Germinal center (tissue), 1 donor: ENCODE data around the gene CCDC141.
"Not testable (repeated sequence)": the region's sequence is repeated elsewhere in the genome, so short reads cannot be mapped to it uniquely, and the experiment has no call there.

ENCODE experiments used
- DNase-seq: peaks from one replicate; pipeline ENCODE4 v3.0.0; 2012; ENCODE audit warnings: mixed read lengths, low spot score

CCDC141 gene

GRCh38 chr2:179049546-179050311, at the start of gene CCDC141:
Gene CCDC141, minus strand, starts transcription at chr2:179050137. Its CDS starts 196 bp downstream, at chr2:179049941.
- DNase-seq = peak; percentile 61

DNA sequence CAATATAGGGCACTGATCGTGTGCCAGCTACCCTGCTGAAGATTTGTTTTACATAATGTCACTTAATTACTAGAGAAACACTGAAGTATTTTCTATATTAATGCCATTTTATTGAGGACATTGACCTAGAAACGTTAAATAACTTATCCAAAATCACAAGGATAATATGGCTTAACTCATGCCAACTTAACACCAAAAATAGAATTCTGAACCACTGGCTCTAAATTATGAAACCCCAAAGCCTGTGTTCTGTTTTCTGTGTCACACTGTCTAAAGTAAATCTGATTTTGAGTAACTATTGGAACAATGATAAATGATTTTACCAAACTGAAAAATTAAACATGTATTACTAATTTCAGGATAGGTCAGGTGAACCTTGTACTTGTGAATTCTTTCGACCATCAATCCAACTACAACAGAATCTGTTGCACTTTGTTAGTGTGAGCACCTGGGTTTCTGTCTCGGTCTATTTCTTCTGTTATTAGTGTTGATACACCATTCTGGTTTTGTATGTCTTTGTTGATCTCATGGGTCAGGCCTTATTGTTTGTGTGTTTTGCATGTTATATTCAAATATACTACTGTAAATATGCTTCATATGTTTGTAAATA, 48.2 kb upstream of the CCDC141 start:
- DNase-seq = no peak

GRCh38 chr2:179097131-179097530, 47.2 kb upstream of the CCDC141 start:
- no peak for DNase-seq

DNA sequence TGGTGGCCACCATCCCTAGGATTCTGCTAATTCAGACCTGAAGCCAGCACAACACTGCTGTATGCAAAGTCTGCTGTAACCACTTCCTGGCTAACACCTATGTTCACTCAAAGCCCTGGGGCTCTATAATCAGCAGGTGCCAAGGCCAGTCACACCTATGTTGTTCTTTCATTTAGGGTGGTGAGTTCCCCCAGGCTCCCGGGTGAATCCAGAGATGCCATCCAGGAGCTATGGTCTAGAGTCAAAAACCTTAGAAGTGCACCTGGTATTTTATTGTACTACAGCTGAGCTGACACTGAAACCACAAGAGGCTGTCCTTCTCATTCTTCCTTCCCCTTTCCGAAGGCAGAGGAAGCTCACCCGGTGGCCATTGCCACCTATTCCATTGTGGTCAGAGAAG, 46.2 kb upstream of the CCDC141 start:
- peak; percentile 36 for DNase-seq

GRCh38 chr2:179092912-179093311, 43.0 kb upstream of the CCDC141 start:
- not testable (repeated sequence) for DNase-seq

DNA sequence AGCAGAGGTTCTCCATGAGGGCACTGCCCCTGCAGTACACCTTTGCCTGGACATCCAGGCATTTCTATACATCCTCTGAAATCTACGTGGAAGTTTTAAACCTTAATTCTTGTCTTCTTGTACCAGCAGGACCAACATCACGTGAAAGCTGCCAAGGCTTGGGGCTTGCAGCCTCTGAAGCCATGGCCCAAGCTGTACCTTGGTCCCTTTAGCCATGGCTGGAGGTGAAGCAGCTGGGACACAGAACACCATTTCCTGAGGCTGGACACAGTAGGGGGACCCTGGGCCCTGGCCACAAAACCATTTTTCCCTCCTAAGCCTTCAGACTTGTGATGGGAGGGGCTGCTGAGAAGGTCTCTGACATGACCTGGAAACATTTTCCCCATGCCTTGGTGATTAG, 32.8 kb upstream of the CCDC141 start:
- no peak for DNase-seq

DNA sequence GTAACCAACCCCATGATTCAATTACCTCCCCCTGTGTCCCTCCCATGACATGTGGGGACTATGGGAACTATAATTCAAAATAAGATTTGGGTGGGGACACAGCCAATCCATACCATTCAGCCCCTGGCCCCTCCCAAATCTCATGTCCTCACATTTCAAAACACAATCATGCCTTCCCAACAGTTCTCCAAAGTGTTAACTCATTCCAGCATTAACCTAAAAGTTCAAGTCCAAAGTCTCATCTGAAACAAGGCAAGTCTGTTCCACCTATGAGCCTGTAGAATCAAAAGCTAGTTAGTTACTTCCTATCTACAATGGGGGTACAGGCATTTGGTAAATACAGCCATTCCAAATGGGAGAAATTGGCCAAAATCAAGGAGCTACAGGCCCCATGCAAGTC, 32.0 kb upstream of the CCDC141 start:
- no peak for DNase-seq

DNA sequence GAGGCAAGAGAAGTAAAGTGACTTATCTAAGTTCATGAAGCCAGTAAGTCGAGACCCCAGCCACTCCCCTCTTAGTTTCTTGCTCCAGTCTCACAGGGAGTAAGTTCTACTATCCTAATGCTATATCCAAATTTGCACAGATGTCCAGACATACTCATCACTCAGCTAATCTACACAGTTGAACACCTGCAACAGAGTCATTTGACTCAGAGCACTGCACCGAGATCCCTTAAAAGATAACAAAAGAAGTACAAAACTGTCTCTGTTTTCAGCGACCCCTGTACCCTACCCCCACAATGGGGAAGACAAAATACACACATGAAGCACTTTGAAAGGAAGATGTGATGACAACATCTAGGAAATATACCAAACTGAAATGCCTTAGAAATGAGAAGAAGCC, 22.6 kb upstream of the CCDC141 start:
- DNase-seq = no peak

GRCh38 chr2:179071810-179072355, 21.9 kb upstream of the CCDC141 start:
- DNase-seq = no peak

DNA sequence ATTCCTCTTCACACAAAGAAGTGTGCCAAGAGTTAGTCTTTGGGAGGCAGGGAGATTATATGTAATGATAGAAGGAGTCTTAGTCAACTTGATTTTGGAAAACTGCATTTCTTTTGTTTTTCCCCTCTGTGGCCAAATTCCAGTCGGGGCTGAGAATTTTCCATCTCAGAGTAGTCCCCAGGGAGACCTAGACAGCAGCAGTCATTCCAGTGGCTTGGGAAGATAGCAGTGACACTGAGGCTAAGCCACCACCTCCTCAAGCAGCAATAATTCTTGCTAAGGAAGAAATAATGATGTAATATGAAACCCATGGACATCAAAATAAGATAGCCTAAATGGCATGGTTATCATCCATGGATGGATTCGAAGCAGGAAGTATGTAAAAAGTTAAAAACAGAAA, 21.0 kb upstream of the CCDC141 start:
- no peak for DNase-seq

- no peak for DNase-seq
Observed at GRCh38 chr2:179069685-179070084, 19.7 kb upstream of the CCDC141 start.

- DNase-seq = no peak
Observed at GRCh38 chr2:179068991-179069643, 19.2 kb upstream of the CCDC141 start.

DNA sequence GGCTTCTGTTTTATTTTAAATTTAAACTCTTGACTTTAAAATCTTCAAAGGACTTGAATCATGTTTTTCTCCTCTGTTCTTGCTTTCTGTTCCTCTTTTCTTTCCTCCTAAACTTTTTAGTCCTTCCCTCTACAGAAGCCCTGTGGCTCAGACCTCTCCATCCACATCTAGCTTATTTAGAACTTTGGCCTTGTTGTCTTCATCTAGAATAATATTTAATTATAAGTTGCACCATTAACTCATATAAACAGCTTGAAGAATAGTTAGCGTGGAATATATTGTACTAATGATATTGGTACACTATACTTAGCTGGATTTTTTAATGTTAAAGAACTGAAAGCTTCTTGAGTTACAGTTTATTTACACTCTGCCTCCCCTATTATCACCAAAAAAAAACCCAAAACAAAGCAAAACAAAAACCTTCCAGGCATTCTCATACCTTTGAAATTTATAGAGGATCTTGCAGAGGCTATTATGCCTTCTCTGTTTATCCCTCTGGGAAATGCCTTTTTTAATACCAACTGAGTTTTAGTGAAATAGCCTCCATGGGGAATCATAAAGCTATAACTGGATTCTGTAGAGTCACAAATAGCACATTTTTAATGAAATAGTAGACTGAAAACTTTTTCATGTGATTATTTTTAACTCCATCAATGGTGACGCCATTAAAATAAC, 9.2 kb upstream of the CCDC141 start:
- DNase-seq = peak; percentile 29

DNA sequence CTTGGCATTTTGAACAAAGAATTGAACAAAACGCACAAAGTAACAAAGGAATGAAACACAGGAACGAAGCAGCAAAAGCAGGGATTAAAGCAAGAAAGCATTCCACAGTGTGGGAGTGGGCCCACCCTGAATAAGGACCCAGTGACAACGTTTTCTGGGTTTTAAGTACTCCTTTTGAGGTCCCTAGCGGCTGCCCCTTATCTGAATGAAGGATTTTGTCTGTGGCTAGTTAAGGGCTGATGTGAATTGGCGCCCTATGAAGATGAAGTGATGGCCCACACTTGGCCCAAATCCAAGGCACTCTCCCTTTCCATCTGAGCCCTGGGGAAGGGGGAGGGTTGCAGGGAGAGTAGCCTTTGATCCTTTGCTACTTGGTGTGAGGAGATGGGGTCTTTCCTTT, 7.8 kb upstream of the CCDC141 start:
- no peak for DNase-seq

DNA sequence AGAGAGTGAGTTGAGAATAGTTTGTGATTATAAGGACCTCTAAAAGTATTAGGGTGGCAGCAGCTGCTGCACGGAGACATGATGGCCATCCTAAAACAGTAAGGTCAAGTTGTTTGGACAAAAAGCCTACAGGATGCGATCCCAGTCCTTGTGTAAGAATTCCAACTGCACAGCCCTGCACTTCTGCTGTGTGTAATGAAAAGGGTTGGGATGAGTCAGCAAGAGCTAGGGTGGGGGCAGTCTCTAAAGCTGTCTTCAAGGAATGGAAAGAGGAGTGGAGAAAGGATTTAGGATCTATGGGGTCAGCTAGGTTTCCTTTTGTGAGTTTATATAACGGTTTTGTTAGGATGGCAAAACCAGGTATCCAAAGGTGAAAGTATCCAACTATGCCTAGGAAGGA, 3.6 kb upstream of the CCDC141 start:
- DNase-seq = not testable (repeated sequence)

- DNase-seq = no peak
Observed at GRCh38 chr2:179051250-179051649, 1.3 kb upstream of the CCDC141 start.

GRCh38 chr2:179050755-179051154, 818 bp upstream of the CCDC141 start:
- DNase-seq = no peak

GRCh38 chr2:179049203-179049545, 763 bp downstream of the CCDC141 start:
- DNase-seq = no peak

GRCh38 chr2:179048099-179048498, 1.8 kb downstream of the CCDC141 start:
- no peak for DNase-seq

GRCh38 chr2:179045602-179046001, 4.3 kb downstream of the CCDC141 start:
- DNase-seq = not testable (repeated sequence)

GRCh38 chr2:179044500-179044899, 5.4 kb downstream of the CCDC141 start:
- no peak for DNase-seq

DNA sequence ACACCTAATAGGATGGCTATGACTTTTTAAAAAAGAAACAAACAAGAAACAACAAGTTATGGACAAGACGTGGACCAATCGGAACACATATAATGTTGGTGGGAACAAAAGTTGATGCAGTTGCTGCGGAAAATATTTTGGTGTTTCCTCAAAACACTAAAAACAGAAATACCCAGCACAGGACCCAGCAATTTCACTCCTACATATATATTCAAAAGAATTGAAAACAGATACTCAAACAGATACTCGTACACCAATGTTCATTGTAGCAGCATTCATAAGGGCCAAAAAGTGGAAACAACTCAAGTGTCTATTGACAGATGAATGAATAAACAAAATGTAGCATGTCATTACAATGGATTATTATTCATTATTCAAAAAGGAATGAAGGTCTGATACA, 12.1 kb downstream of the CCDC141 start:
- DNase-seq = no peak
